HG02885 (cell line): ENCODE data around the gene DOHH.
"Not testable (repeated sequence)": the region's sequence is repeated elsewhere in the genome, so short reads cannot be mapped to it uniquely, and the experiment has no call there.

Experiments
- ATAC-seq: cut with Tn5 transposase; IDR thresholded peaks from one replicate; pipeline ENCODE4 v1.9.1; 2021; ENCODE audit warnings: mild to moderate bottlenecking; ENCODE audit not compliant: unreplicated experiment, poor library complexity

DOHH gene

GRCh38 chr19:3463714-3464586, 36.5 kb downstream of the DOHH start:
- no peak for ATAC-seq

DNA sequence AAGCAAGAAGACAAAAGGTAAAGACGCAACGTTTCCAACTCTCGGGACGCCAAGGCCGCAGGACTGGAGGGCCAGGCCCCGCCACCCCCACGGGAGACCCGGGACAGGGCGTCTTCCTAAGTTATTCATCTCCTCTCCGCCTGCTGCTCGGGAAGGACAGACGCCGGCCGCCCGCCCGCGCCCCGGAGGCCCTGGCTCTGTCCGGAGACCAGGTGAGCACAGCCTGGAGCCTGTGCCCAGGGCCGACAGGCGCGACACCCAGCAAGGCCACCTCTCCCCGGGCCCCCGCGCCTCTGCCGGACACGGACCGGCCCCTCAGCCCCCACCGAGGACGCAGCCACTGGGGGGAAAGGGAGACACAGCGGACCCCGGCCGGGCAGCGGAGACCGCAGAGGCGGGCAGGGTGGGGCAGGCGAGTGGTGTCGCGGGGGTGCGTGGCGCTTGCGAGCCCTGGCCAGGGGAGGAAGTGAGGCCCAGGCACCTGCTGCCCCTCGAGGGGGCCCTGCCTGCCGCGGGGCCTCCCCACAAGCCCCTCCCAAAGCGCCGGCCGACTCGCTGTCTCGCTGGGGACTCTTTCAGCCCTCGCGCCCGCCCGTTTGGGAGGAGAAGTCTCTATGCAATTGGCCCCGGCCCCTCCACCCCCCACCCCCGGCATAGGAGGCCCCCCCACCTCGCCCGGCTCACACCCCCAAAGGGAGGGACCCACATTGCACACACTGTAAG, 37.3 kb downstream of the DOHH start:
- ATAC-seq, result no peak

- no peak for ATAC-seq
Measured at GRCh38 chr19:3459965-3460582, 40.4 kb downstream of the DOHH start.

- ATAC-seq, result no peak
Measured at GRCh38 chr19:3459089-3459881, 41.2 kb downstream of the DOHH start.

- no peak for ATAC-seq
Measured at GRCh38 chr19:3458229-3459088, 42.0 kb downstream of the DOHH start.

- no peak for ATAC-seq
Measured at GRCh38 chr19:3457528-3458228, 42.8 kb downstream of the DOHH start.

- ATAC-seq, result no peak
Measured at GRCh38 chr19:3456925-3457527, 43.4 kb downstream of the DOHH start.

GRCh38 chr19:3455960-3456601, 44.4 kb downstream of the DOHH start:
- no peak for ATAC-seq

- ATAC-seq, result no peak
Measured at GRCh38 chr19:3455393-3455955, 45.0 kb downstream of the DOHH start.

DNA sequence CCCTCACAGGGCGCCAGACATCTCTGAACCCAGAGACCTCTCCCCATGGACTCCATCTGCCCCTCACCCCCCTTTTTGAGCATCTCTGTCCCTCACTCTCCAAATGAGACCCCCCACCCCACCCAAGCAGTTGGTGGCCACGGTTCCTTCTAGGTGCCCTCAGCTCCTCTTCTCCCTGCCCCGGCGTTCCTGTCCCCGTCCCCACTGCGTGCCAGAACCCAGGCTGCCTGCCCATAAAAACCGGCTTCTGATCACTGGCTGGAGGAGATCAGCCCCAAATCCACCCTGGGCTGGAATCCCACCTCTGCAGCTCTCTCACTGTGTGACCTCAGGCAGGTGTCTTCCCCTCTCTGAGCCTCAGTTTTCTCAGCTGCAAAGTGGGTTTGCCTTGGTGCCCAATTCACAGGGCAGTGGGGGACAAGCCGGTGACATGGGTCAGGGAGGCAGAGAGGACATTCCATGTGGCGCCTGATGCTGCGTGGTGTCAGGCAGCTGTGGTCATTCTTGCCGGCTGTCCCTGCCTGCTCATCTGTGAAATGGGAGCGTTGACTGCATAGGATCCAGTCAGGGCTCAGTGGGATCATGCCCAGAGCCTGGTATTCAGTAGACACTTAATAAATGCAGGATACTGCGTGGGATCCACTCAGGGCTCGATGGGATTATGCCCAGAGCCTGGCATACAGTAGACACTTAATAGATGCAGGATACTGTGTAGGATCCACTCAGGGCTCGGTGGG, 45.6 kb downstream of the DOHH start:
- ATAC-seq, result no peak

DNA sequence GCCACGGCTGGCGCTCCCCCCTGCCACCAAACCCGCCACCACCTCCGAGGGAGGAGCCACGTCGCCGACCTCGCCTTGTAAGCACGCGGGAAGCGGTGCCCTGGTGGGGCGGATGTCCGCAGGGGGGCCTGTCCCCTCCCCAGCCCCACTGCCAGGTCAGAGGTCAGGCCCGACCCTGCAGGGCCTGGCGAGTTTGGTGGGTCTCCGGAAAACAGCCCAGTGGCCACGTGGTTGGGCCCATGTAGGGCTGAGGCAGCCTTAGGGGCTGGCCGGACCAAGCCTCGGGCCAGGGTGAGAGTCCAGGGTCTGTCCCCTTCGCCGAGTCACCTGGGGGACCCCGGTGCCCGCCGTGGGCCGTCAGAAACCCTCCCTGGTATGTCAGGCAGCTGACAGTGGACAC, 46.6 kb downstream of the DOHH start:
- ATAC-seq, result no peak

DNA sequence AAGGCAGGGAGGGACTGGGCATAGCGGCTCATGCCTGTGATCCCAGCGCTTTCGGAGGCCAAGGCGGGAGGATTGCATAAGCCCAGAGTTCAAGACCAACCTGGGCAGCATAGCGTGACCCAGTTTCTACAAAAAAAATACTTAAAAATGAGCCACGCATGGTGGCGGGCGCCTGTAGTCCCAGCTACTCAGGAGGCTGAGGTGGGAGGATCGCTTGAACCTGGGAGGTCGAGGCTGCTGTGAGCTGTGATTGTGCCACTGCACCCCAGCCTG, 47.6 kb downstream of the DOHH start:
- ATAC-seq, result not testable (repeated sequence)

DNA sequence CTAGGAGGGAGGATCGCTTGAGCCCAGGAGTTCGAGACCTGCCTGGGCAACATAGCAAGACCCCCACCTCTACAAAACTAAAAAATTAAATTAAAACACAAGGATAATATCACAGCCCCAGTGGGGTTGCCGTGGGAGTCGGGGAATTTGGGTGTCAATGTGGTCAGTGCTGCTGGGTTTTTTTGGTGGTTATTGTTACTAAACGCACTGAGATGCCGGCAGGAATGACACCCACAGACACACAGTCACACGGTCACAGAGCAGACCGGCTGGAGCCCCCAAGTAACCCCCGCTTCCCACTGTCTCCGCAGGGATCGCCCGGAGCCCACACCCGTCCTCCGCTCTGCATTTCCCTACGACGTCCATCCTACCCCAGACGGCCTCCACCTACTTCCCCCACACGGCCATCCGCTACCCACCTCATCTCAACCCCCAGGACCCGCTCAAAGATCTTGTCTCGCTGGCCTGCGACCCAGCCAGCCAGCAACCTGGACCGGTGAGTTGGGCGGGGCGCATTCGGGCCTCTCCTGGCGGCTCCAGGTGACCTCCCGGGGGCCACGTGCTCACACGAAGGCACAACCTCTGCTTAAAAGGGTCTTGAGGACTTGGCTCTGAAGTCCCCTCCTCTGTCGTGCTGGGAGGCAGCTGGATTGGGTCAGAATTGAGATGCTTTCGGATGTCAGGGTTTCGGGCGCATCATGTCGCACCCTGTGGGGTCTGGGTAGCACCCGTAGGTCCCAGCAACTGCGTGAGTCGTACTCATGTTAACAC, 48.1 kb downstream of the DOHH start:
- ATAC-seq, result no peak

DNA sequence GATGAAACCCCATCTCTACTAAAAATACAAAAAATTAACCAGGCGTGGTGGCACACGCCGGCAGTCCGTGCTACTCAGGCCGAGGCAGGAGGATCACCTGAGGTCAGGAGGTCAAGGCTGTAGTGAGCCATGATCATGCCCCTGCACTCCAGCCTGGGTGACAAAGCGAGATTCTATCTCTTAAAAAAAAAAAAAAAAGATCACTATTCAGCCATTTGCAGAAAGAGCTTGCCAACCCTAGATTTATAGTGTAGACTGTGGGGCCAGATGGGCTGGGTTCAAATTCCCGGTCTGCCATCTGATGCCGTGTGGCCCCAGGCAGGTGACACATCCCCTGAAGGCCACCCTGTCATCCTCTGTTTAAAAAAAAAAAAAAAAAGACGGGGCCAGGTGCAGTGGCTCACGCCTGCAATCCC, 49.0 kb downstream of the DOHH start:
- ATAC-seq, result no peak

DNA sequence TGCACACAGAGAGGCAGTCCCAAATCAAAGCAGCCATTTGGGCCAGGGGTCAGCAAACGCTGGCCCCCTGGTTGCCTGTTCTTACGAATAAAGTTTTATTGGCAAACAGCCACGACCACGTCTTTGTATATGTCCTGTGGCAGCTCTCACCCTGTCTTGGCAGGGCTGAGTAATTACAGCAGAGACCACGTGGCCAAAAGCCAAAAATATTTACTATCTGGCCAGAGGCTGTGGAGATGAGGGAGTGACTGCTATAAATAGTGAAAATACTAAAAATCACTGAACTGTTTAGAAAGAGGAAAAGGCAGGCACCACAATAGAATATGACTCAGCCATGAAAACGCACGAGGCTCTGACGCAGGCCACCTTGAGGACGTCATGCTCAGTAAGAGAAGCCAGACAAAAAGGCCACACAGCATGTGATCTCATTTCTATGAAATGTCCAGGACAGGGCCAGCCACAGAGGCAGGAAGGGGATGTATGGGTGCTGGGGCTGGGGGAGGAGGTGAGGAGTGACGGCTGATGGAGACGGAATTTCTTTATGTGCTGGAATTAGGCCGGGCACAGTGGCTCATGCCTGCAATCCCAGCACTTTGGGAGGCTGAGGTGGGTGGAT, 49.6 kb downstream of the DOHH start:
- no peak for ATAC-seq
